Measurements from ENCODE around the gene DUSP28.
A peak's percentile ranks its signal among the peaks of the same experiment; 100 is the strongest.
"Not testable (repeated sequence)": the region's sequence is repeated elsewhere in the genome, so short reads cannot be mapped to it uniquely, and the experiment has no call there.

DUSP28 gene

GRCh38 chr2:240560480-240561324, 545 bp downstream of the DUSP28 start:
- H3K4me3 Mint-ChIP-seq, result peak overlapping the region; percentile 78
- H3K27me3 Mint-ChIP-seq, result no peaks in the 10 kb centered on the region
- peaks cover 59% of the 10 kb centered on the region for H3K36me3 Mint-ChIP-seq (ENCODE audit: low read depth)
- no peaks in the 10 kb centered on the region for H3K9me3 Mint-ChIP-seq
- H3K4me1 Mint-ChIP-seq (ENCODE audit: low read depth), result peaks cover 78% of the 10 kb centered on the region
- H3K27ac Mint-ChIP-seq, result peak overlapping the region; percentile 92
- intact Hi-C loops (cut with micrococcal nuclease), result loop anchor here (2.0 to 10.0 kb wide), 3 partner anchors 26 to 1054 kb away; partner anchors contain the start of gene CAPN10

GRCh38 chr2:240561325-240561971, 1.3 kb downstream of the DUSP28 start:
- Mint-ChIP-seq H3K9me3 (no peaks in the 10 kb centered on the region), H3K4me3 (peak overlapping the region; percentile 78), H3K4me1 (ENCODE audit: low read depth) (peaks cover 78% of the 10 kb centered on the region), H3K27me3 (no peaks in the 10 kb centered on the region), H3K36me3 (ENCODE audit: low read depth) (peaks cover 52% of the 10 kb centered on the region), H3K27ac (peak overlapping the region; percentile 92)
- intact Hi-C loops (cut with micrococcal nuclease), result loop anchor here (2.0 to 10.0 kb wide), 3 partner anchors 25 to 1053 kb away; partner anchors contain the start of gene CAPN10

DNA sequence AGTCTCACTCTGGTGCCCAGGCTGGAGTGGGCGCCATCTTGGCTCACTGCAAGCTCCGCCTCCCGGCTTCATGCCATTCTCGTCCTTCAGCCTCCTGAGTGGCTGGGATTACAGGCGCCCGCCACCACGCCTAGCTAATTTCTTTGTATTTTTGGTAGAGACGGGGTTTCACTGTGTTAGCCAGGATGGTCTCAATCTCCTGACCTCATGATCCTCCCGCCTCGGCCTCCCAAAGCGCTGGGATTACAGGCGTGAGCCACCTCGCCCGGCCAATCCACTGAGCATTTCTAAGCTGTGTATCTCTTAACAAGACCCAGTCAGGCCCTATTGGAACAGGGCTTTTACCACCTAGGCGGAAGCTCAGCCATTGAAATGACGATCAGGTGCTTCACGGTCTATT, 3.1 kb downstream of the DUSP28 start:
- H3K4me3 Mint-ChIP-seq, H3K27me3 Mint-ChIP-seq, H3K9me3 Mint-ChIP-seq, H3K27ac Mint-ChIP-seq: not testable (repeated sequence)
- intact Hi-C loops (cut with micrococcal nuclease), result loop anchor here (10.0 kb wide), 1 partner anchor 1052 kb away; no protein-coding TSS in a partner anchor
- Mint-ChIP-seq H3K4me1 (ENCODE audit: low read depth) (peaks cover 80% of the 10 kb centered on the region), H3K36me3 (ENCODE audit: low read depth) (peaks cover 43% of the 10 kb centered on the region)

GRCh38 chr2:240563951-240564560, 3.9 kb downstream of the DUSP28 start:
- Mint-ChIP-seq H3K27ac (peak overlapping the region; percentile 88), H3K9me3 (no peaks in the 10 kb centered on the region), H3K4me3 (no peak overlapping the region), H3K36me3 (ENCODE audit: low read depth) (peaks cover 42% of the 10 kb centered on the region), H3K4me1 (ENCODE audit: low read depth) (peaks cover 72% of the 10 kb centered on the region), H3K27me3 (no peaks in the 10 kb centered on the region)
- intact Hi-C loops (cut with micrococcal nuclease), result loop anchor here (10.0 kb wide), 1 partner anchor 1051 kb away; no protein-coding TSS in a partner anchor

DNA sequence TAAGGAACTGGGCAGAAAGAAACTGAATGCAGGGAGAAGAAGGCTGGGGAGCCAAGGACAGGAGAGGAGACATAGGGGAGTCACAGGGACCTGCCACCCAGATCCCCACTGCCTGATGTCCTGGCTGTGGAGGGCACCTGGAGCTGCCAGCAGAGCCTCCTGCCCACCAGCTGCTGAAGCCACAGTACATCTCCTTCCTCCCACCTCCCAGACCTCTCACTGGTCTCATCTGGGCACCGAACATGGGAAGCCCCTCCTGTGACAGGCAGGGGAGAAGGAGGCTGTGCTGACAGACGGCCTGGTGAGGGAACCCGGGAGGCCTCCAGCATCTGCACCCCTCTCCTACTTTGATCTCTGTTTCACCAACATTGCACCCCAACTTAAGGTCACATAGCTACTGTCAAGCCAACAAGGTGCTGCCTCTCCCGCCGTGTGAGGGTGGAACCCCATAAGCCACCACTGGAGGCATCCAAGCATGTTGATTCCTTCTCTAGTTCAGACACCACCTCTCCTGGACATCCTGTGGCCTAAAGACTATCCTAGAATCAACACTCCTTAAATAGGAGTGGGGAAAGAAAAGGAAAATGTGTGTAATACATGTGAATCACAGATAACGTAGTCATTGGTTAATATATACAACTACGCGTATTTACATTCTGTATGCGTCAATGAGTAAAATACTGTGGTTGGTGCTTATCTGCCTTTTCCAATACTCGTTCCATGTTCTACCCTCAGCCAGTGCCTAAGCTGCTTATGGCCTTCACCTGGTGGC, 4.6 kb downstream of the DUSP28 start:
- Mint-ChIP-seq H3K27me3 (no peaks in the 10 kb centered on the region), H3K36me3 (ENCODE audit: low read depth) (peaks cover 43% of the 10 kb centered on the region), H3K4me3 (peak overlapping the region; percentile 82), H3K27ac (peak overlapping the region; percentile 88), H3K4me1 (ENCODE audit: low read depth) (peaks cover 72% of the 10 kb centered on the region), H3K9me3 (no peaks in the 10 kb centered on the region)
- intact Hi-C loops (cut with micrococcal nuclease), result loop anchor here (5.0 to 10.0 kb wide), 2 partner anchors 63 to 1050 kb away; partner anchors contain the start of gene GPR35

GRCh38 chr2:240565333-240566202, 5.4 kb downstream of the DUSP28 start:
- H3K9me3 Mint-ChIP-seq, result no peaks in the 10 kb centered on the region
- no peaks in the 10 kb centered on the region for H3K27me3 Mint-ChIP-seq
- intact Hi-C loops (cut with micrococcal nuclease), result loop anchor here (2.0 to 10.0 kb wide), 3 partner anchors 19 to 1049 kb away; partner anchors contain the start of gene GPR35
- peaks cover 52% of the 10 kb centered on the region for H3K36me3 Mint-ChIP-seq (ENCODE audit: low read depth)
- peak overlapping the region; percentile 88 for H3K27ac Mint-ChIP-seq
- peak overlapping the region; percentile 82 for H3K4me3 Mint-ChIP-seq
- peaks cover 80% of the 10 kb centered on the region for H3K4me1 Mint-ChIP-seq (ENCODE audit: low read depth)

DNA sequence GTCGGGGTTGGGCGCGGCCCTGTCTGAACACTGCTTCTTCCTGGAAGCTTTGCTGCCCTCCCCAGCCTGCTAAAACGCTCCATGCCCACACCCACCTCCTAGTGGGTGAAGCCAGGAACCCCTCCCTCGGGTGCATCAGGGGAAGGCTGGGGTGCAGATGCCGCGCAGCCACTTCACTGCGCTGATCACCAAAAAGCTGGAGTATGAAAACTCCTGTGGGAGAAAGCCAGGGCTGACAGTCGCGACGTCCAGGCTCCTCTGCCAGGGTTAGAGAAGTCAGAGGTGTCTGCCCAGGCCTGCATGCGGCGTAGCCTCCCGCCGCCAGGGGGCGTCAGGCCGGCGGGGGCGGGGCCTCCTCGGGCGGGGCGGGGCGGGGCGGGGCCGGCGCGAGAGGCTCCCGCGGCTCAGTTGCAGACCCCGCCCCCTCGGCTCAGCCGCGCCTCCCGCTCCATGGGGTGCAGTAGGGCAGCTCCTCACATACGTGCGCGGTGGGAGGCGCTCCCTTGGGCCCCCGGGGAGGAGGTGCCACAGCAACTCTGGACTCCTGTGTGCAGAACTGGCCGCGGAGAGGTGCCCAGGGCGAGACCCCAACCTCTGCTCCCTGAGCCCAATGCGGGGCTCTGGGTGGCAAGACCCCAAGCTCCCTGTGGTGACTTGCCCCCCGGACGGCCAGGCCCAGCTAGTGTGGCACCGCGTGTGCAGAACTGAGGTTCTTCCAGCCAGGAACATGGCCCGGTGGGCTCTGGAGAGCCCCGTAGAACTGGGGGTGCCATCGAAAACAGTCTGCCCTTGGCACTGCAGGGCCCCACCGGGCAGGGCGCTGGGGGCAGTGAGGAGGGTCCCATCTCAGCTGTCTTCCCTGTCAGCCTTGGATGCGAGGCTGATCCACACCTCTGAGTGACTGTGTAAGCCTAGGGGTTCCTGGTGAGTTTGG, 6.3 kb downstream of the DUSP28 start:
- intact Hi-C loops (cut with micrococcal nuclease), result loop anchor here (2.0 to 10.0 kb wide), 3 partner anchors 18 to 1048 kb away; partner anchors contain the start of gene GPR35
- Mint-ChIP-seq H3K4me3 (peak overlapping the region; percentile 82), H3K4me1 (ENCODE audit: low read depth) (peaks cover 86% of the 10 kb centered on the region), H3K27ac (peak overlapping the region; percentile 88), H3K36me3 (ENCODE audit: low read depth) (peaks cover 56% of the 10 kb centered on the region), H3K27me3 (no peaks in the 10 kb centered on the region), H3K9me3 (no peaks in the 10 kb centered on the region)

DNA sequence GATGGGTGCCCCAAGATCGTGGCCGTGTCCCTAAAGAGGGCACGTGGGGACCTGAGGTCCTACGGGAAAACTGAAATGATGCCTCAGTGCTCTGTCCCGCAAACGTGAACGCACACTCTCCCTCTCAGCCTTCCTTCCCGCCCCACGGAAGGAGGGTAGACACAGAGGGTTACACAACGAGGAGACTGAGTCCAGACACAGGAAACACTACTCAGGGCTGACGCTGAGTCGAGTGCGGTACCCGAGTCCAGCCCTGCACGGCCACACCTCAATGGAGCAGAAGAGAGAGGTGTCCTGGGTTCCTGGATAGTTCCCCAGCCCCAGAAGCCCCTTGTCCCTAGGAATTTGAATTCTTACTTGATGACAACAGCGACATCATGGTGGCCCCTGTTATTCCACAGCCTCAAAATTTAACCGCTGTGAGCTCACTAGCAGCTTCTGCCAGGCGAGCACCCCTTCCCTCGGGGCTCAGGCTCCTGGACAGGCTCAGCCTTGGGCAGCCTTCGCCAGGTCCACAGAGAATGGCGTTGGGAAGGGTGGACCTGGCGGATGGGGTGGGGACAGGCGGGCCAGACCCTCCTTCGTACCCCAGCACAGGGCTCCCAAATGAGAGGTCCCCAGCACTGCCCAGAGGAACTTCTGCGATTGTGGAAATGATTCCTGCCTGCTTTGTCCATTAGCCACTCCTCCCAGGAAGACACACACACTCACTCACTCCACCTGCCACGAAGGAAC, 7.1 kb downstream of the DUSP28 start:
- peaks cover 61% of the 10 kb centered on the region for H3K36me3 Mint-ChIP-seq (ENCODE audit: low read depth)
- no peaks in the 10 kb centered on the region for H3K27me3 Mint-ChIP-seq
- no peaks in the 10 kb centered on the region for H3K9me3 Mint-ChIP-seq
- intact Hi-C loops (cut with micrococcal nuclease), result loop anchor here (2.0 to 10.0 kb wide), 3 partner anchors 17 to 1047 kb away; partner anchors contain the start of gene GPR35
- peak overlapping the region; percentile 88 for H3K27ac Mint-ChIP-seq
- peaks cover 87% of the 10 kb centered on the region for H3K4me1 Mint-ChIP-seq (ENCODE audit: low read depth)
- peak overlapping the region; percentile 82 for H3K4me3 Mint-ChIP-seq

DNA sequence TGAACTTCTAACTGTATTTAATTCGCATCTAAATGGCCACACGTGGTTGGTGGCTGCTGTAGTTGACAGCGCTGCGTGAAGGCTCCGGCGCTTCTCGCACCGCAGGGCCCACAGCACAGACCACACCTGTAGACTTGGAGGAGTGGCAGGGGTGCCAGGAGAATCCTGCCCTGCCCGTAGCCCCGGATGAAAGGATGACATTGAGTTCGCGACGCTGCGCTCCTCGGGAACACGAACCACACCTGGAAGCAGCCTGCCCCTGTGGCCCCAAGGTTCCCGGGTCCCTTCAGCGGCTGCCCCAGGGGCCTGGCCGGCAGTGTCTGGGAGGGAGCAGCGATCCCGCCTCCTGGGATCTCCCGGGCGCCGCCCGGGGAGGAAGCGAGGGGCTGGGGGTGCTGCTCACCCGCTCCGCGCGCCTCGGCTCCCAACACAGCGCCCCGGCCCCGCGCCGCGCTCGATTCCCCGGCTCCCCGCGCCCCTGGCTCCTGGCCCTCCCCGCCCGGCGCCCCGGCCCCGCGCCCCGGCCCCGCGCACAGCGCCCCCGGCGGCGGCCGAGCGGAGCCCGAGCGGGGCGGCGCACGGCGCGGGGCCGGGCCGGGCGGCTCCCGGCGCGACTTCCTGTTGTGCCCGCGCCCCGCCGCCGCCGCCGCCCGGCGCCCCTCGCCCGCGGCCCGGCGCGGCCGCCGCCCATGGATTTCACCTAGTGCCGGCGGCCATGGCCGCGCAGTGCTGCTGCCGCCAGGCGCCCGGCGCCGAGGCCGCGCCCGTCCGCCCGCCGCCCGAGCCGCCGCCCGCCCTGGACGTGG, 7.9 kb downstream of the DUSP28 start, which contains the start of gene RNPEPL1:
TSS of gene RNPEPL1 (plus strand) at position 613 of the 806 bp plus-strand sequence. CDS start at position 716, 103 bp downstream.
- Mint-ChIP-seq H3K27ac (peak within 1 kb of the TSS; percentile 88), H3K36me3 (ENCODE audit: low read depth) (peaks cover 65% of the 10 kb centered on the region), H3K4me3 (peak within 1 kb of the TSS; percentile 87), H3K27me3 (no peaks in the 10 kb centered on the region), H3K9me3 (no peaks in the 10 kb centered on the region), H3K4me1 (ENCODE audit: low read depth) (peaks cover 88% of the 10 kb centered on the region)
- intact Hi-C loops (cut with micrococcal nuclease), result loop anchor here (2.0 to 10.0 kb wide), 3 partner anchors 17 to 1047 kb away; partner anchors contain the start of gene GPR35

- H3K36me3 Mint-ChIP-seq (ENCODE audit: low read depth), result peaks cover 66% of the 10 kb centered on the region
- H3K27me3 Mint-ChIP-seq, result no peaks in the 10 kb centered on the region
- H3K4me1 Mint-ChIP-seq (ENCODE audit: low read depth), result peaks cover 80% of the 10 kb centered on the region
- peak overlapping the region; percentile 87 for H3K4me3 Mint-ChIP-seq
- H3K9me3 Mint-ChIP-seq, result no peaks in the 10 kb centered on the region
- intact Hi-C loops (cut with micrococcal nuclease), result loop anchor here (5.0 to 10.0 kb wide), 2 partner anchors 58 to 1046 kb away; partner anchors contain the start of gene GPR35
- peak overlapping the region; percentile 88 for H3K27ac Mint-ChIP-seq
Measured at GRCh38 chr2:240568678-240569522, 8.7 kb downstream of the DUSP28 start.
